OCI-LY7 (cell line): ENCODE results near the gene AXDND1. TPM values are rescaled to one million over a fixed set of nuclear protein-coding genes. Genes with fewer than 3 reads are reported as not detected.

Source experiments
- Bru-seq: library from RNA; stranded (reverse); fragments of 400-500 nt; gene quantifications from one replicate; lab custom pipeline; 2021; lab: Mats Ljungman, UMichigan
- BruChase-seq, 2 experiments: library from RNA; stranded (reverse); fragments of 400-500 nt; gene quantifications; one replicate each; lab custom pipeline; 2021; lab: Mats Ljungman, UMichigan
- BruUV-seq: library from RNA; stranded (reverse); fragments of 400-500 nt; replicated peaks from 2 replicates; lab custom pipeline; 2021; lab: Mats Ljungman, UMichigan
- CTCF ChIA-PET: fragments of 300-600 bp; sonication (Branson Sonifier 250); formaldehyde crosslinking; loops from one replicate; lab custom pipeline; 2022; ENCODE audit warnings: antibody characterized with exemption; ENCODE audit not compliant: unreplicated experiment; lab: Charles Lee
- POLR2A ChIA-PET: fragments of 300-600 bp; sonication (Branson Sonifier 250); formaldehyde crosslinking; loops from one replicate; lab custom pipeline; 2022; ENCODE audit warnings: antibody characterized with exemption; lab: Charles Lee
- DNase-seq: peaks from one replicate; pipeline ENCODE4 v3.0.0-alpha.2; 2015; ENCODE audit warnings: low spot score
- H2AFZ ChIP-seq: fragments of 200-600 bp; sonication (generic), shearing (Covaris generic); 2 replicates; pipeline ENCODE4 v1.6.1; 2014; ENCODE audit warnings: mild to moderate bottlenecking, antibody characterized with exemption, low read length, moderate library complexity
- H3K27ac ChIP-seq: fragments of 200-600 bp; sonication (generic); 2 replicates; pipeline ENCODE4 v1.5.1; 2014; ENCODE audit warnings: mixed run types, low read depth, mild to moderate bottlenecking, moderate library complexity, low read length, inconsistent platforms; ENCODE audit not compliant: poor library complexity, severe bottlenecking
- H3K36me3 ChIP-seq: fragments of 200-600 bp; sonication (generic); 2 replicates; pipeline ENCODE4 v1.6.1; 2014; ENCODE audit warnings: mild to moderate bottlenecking, antibody characterized with exemption, low read length, moderate library complexity, mixed read lengths; ENCODE audit not compliant: insufficient read depth
- H3K4me1 ChIP-seq: fragments of 200-600 bp; sonication (generic); 2 replicates; pipeline ENCODE4 v1.5.1; 2014; ENCODE audit warnings: mild to moderate bottlenecking, low read length; ENCODE audit not compliant: insufficient read depth, poor library complexity, severe bottlenecking
- H3K4me2 ChIP-seq: fragments of 200-600 bp; sonication (generic); 2 replicates; pipeline ENCODE4 v1.6.1; 2014; ENCODE audit warnings: mild to moderate bottlenecking, low read length
- H3K4me3 ChIP-seq: fragments of 200-600 bp; sonication (generic); 2 replicates; pipeline ENCODE4 v1.5.1; 2014; ENCODE audit warnings: mild to moderate bottlenecking, low read depth, low read length; ENCODE audit not compliant: poor library complexity, severe bottlenecking
- H3K79me2 ChIP-seq: fragments of 200-600 bp; sonication (generic); 2 replicates; pipeline ENCODE4 v1.6.1; 2016; ENCODE audit warnings: low read depth, mild to moderate bottlenecking, low read length, moderate library complexity, mixed read lengths; ENCODE audit not compliant: insufficient read depth
- H3K9me2 ChIP-seq: fragments of 200-600 bp; sonication (generic); 2 replicates; pipeline ENCODE4 v1.6.1; 2016; ENCODE audit warnings: mild to moderate bottlenecking, low read length, mixed read lengths; ENCODE audit not compliant: insufficient read depth
- H3K9me3 ChIP-seq: fragments of 200-600 bp; sonication (generic); 2 replicates; pipeline ENCODE4 v1.6.1; 2014; ENCODE audit warnings: mild to moderate bottlenecking, mixed run types, low read length, mixed read lengths
- H4K20me1 ChIP-seq: fragments of 200-600 bp; sonication (generic); 2 replicates; pipeline ENCODE4 v1.6.1; 2014; ENCODE audit warnings: mild to moderate bottlenecking, antibody characterized with exemption, low read length, moderate library complexity, mixed read lengths; ENCODE audit not compliant: insufficient read depth
- CTCF ChIP-seq: fragments of 200-600 bp; sonication (generic); conservative IDR thresholded peaks from 2 replicates; pipeline ENCODE4 v1.5.1; 2014; ENCODE audit warnings: mild to moderate bottlenecking, antibody characterized with exemption, low read length, moderate library complexity, mixed read lengths
- EZH2phosphoT487 ChIP-seq: fragments of 200-600 bp; sonication (generic); IDR thresholded peaks from 2 replicates; pipeline ENCODE4 v1.6.1; 2018; ENCODE audit warnings: low read depth, borderline replicate concordance, mild to moderate bottlenecking, mixed run types, antibody characterized with exemption, low read length, moderate library complexity, mixed read lengths
- intact Hi-C: fragments of 100-400 bp; cut with micrococcal nuclease; formaldehyde crosslinking; loops from one replicate; pipeline ENCODE4 v1.10.0; 2022; ENCODE audit not compliant: unreplicated experiment
- long read RNA-seq: library from polyadenylated mRNA; stranded (forward); transcript quantifications from one replicate; pipeline ENCODE4 v2.0.0, GENCODE V29; 2022
- total RNA-seq, 2 experiments: library from RNA; depleted of rRNA in 1 of 2; stranded (reverse); fragments of >200 nt in 1 of 2; shearing (Covaris generic) in 1 of 2; gene quantifications; 2 replicates each; pipeline ENCODE4 v1.2.3, GENCODE V29; 2014 to 2022

AXDND1 gene
- total RNA-seq (2014; rRNA removed; shearing (Covaris generic)) = 0.16 and 0.23 TPM in 2 replicates
- total RNA-seq (2022) = 0.85 and 1.8 TPM in 2 replicates
- percentile 29 among the genes with signal in this experiment for Bru-seq, nascent RNA
- percentile 23 among the genes with signal in this experiment for BruChase-seq, experiment 1, labeled RNA remaining after a 6-hour chase
- BruChase-seq, experiment 2, labeled RNA remaining after a 2-hour chase = percentile 26 among the genes with signal in this experiment
- long read RNA-seq, partial matches to known transcripts = 0 of 1 reads
- long read RNA-seq, other reads (novel, unspliced or antisense) = 1 of 1 reads

GRCh38 chr1:179365342-179366092, at the start of gene AXDND1:
Gene AXDND1 (plus strand): TSS chr1:179365971. CDS start chr1:179366510, 539 bp downstream.
- Histone ChIP-seq H3K27ac (peak within 1 kb of the TSS; percentile 91), H3K4me2 (peak within 1 kb of the TSS; percentile 92), H3K36me3 (no peaks in the 10 kb centered on the region), H3K4me3 (peak within 1 kb of the TSS; percentile 92), H4K20me1 (no peaks in the 10 kb centered on the region), H3K79me2 (no peaks in the 10 kb centered on the region), H2AFZ (peak within 1 kb of the TSS; percentile 97), H3K9me2 (no peaks in the 10 kb centered on the region), H3K4me1 (peaks cover 11% of the 10 kb centered on the region), H3K9me3 (no peaks in the 10 kb centered on the region)
- BruUV-seq = TSS peak; percentile 98
- DNase-seq = peak; percentile 91
- intact Hi-C loops = loop anchor here (1.0 to 10.0 kb wide), 6 partner anchors 72 to 823 kb away; partner anchors contain the start of genes FAM20B and SOAT1
- ChIA-PET POLR2A (interaction anchor here (0.6 to 1.7 kb wide), 6 partner anchors 12 to 285 kb away, joined by 3 to 8 read pairs (median 4); partner anchors contain the start of gene SOAT1), CTCF (interaction anchor here (1.5 kb wide), 1 partner anchor 287 kb away, joined by 3 read pairs; no protein-coding TSS in a partner anchor)
- TF ChIP-seq CTCF (peak; percentile 25; the same call in 1 of the 2 replicates), EZH2phosphoT487 (no peak)

GRCh38 chr1:179318491-179318890, 47.3 kb upstream of the AXDND1 start:
- H3K36me3 ChIP-seq = peaks cover 27% of the 10 kb centered on the region
- H3K9me2 ChIP-seq = no peaks in the 10 kb centered on the region
- peaks cover 24% of the 10 kb centered on the region; the same call in 1 of the 2 replicates for H3K79me2 ChIP-seq
- TF ChIP-seq EZH2phosphoT487 (no peak), CTCF (no peak)
- DNase-seq = peak; percentile 49
- H3K4me2 ChIP-seq = peak overlapping the region; percentile 46
- intact Hi-C loops = no loop called here
- no peak overlapping the region for H3K27ac ChIP-seq
- H3K9me3 ChIP-seq = no peaks in the 10 kb centered on the region
- H3K4me3 ChIP-seq = peak overlapping the region; percentile 4
- H3K4me1 ChIP-seq = peaks cover 15% of the 10 kb centered on the region
- ChIA-PET POLR2A (no interaction called here), CTCF (no interaction called here)
- H2AFZ ChIP-seq = 0 out of 2 replicates have a peak overlapping the region, but pooled peaks have one; percentile 13
- BruUV-seq = no TSS peak
- no peaks in the 10 kb centered on the region for H4K20me1 ChIP-seq
